Liver (tissue), 9 donors: ENCODE data around the gene EVI2A. TPM values are rescaled to one million over a fixed set of nuclear protein-coding genes. Genes with fewer than 3 reads are reported as not detected.
A peak's percentile ranks its signal among the peaks of the same experiment; 100 is the strongest.

ENCODE experiments used
- DNase-seq: peaks from one replicate; pipeline ENCODE4 v3.0.0-alpha.2; 2017; ENCODE audit warnings: low spot score
- H3K27ac ChIP-seq, 2 donors: one replicate each; pipeline ENCODE4 v1.7.0; 2013; ENCODE audit warnings: inconsistent platforms in 2 of 2, low read length in 2 of 2, control low read depth in 1 of 2, low read depth in 1 of 2, mild to moderate bottlenecking in 1 of 2
- H3K27me3 ChIP-seq, 4 donors: one replicate each; pipeline versions ENCODE4 v1.6.1 to v1.7.0; 2013; ENCODE audit warnings: low read length in 3 of 4, inconsistent platforms in 1 of 4, mild to moderate bottlenecking in 1 of 4, moderate library complexity in 1 of 4; ENCODE audit not compliant: control insufficient read depth in 4 of 4, insufficient read depth in 4 of 4
- H3K36me3 ChIP-seq, 4 donors: one replicate each; pipeline versions ENCODE4 v1.6.1 to v1.7.0; 2013; ENCODE audit warnings: low read length in 3 of 4, mild to moderate bottlenecking in 3 of 4, low read depth in 1 of 4, moderate library complexity in 1 of 4; ENCODE audit not compliant: control insufficient read depth in 4 of 4, insufficient read depth in 3 of 4
- H3K4me1 ChIP-seq, 4 donors: one replicate each; pipeline versions ENCODE4 v1.6.1 to v1.7.0; 2013; ENCODE audit warnings: low read length in 3 of 4, mild to moderate bottlenecking in 3 of 4, moderate library complexity in 1 of 4; ENCODE audit not compliant: control insufficient read depth in 4 of 4, insufficient read depth in 4 of 4
- H3K4me3 ChIP-seq, 3 donors: one replicate each; pipeline versions ENCODE4 v1.6.1 to v1.7.0; 2013; ENCODE audit warnings: low read length in 3 of 3, control low read depth in 1 of 3, low read depth in 1 of 3, mild to moderate bottlenecking in 1 of 3
- H3K9ac ChIP-seq, 2 donors: one replicate each; pipeline ENCODE4 v1.7.0; 2013; ENCODE audit warnings: low read length in 2 of 2, mild to moderate bottlenecking in 2 of 2, moderate library complexity in 2 of 2, control low read depth in 1 of 2, low read depth in 1 of 2
- H3K9me3 ChIP-seq, 4 donors: one replicate each; pipeline versions ENCODE4 v1.6.1 to v1.7.0; 2013; ENCODE audit warnings: low read length in 3 of 4; ENCODE audit not compliant: control insufficient read depth in 4 of 4
- ATF3 ChIP-seq: IDR thresholded peaks from 2 replicates; pipeline ENCODE4 v1.6.1; 2016; ENCODE audit warnings: antibody characterized with exemption
- CTCF ChIP-seq: fragments of 150-350 bp; IDR thresholded peaks from 2 replicates; pipeline ENCODE4 v1.5.1; 2017; ENCODE audit warnings: improper control_type of control experiment, low read depth, low read length; ENCODE audit not compliant: missing input control
- EGR1 ChIP-seq, 2 donors: IDR thresholded peaks; 2 replicates each; pipeline ENCODE4 v1.6.1; 2016 to 2018; ENCODE audit warnings: antibody characterized with exemption in 2 of 2, low read depth in 2 of 2
- FOXA1 ChIP-seq: IDR thresholded peaks from 2 replicates; pipeline ENCODE4 v1.6.1; 2016; ENCODE audit warnings: antibody characterized with exemption
- FOXA2 ChIP-seq: IDR thresholded peaks from 2 replicates; pipeline ENCODE4 v1.6.1; 2016; ENCODE audit warnings: antibody characterized with exemption
- GABPA ChIP-seq, 2 donors: IDR thresholded peaks in 1 of 2; conservative IDR thresholded peaks in 1 of 2; 2 replicates each; pipeline ENCODE4 v1.6.1; 2016; ENCODE audit warnings: antibody characterized with exemption in 2 of 2, mild to moderate bottlenecking in 1 of 2, moderate library complexity in 1 of 2
- HNF4A ChIP-seq, 2 donors: conservative IDR thresholded peaks; 2 replicates each; pipeline ENCODE4 v1.6.1; 2016; ENCODE audit warnings: antibody characterized with exemption in 2 of 2, mild to moderate bottlenecking in 2 of 2
- HNF4G ChIP-seq: IDR thresholded peaks from 2 replicates; pipeline ENCODE4 v1.6.1; 2016; ENCODE audit warnings: antibody characterized with exemption
- JUND ChIP-seq, 2 donors: IDR thresholded peaks; 2 replicates each; pipeline ENCODE4 v1.6.1; 2016; ENCODE audit warnings: antibody characterized with exemption in 2 of 2
- MAX ChIP-seq: IDR thresholded peaks from 2 replicates; pipeline ENCODE4 v1.6.1; 2016; ENCODE audit warnings: antibody characterized with exemption
- NR2F2 ChIP-seq: IDR thresholded peaks from 2 replicates; pipeline ENCODE4 v1.6.1; 2016; ENCODE audit warnings: antibody characterized with exemption
- RAD21 ChIP-seq, 2 donors: IDR thresholded peaks; 2 replicates each; pipeline ENCODE4 v1.6.1; 2016; ENCODE audit warnings: antibody characterized with exemption in 2 of 2, mild to moderate bottlenecking in 2 of 2
- REST ChIP-seq: IDR thresholded peaks from 2 replicates; pipeline ENCODE4 v1.6.1; 2016; ENCODE audit warnings: antibody characterized with exemption, mild to moderate bottlenecking
- RXRA ChIP-seq, 2 donors: IDR thresholded peaks; 2 replicates each; pipeline ENCODE4 v1.6.1; 2017 to 2018; ENCODE audit warnings: antibody characterized with exemption in 2 of 2, mild to moderate bottlenecking in 1 of 2
- SP1 ChIP-seq: IDR thresholded peaks from 2 replicates; pipeline ENCODE4 v1.6.1; 2018; ENCODE audit warnings: antibody characterized with exemption, mild to moderate bottlenecking
- TAF1 ChIP-seq: conservative IDR thresholded peaks from 2 replicates; pipeline ENCODE4 v1.6.1; 2016; ENCODE audit warnings: antibody characterized with exemption, mild to moderate bottlenecking
- YY1 ChIP-seq: IDR thresholded peaks from 2 replicates; pipeline ENCODE4 v1.6.1; 2016; ENCODE audit warnings: antibody characterized with exemption, mild to moderate bottlenecking
- ZBTB33 ChIP-seq: IDR thresholded peaks from 2 replicates; pipeline ENCODE4 v1.6.1; 2016; ENCODE audit warnings: antibody characterized with exemption
- WGBS: extraction: QIAGEN DNeasy Blood & Tissue Kit; methylation state at CpG from one replicate; pipeline ENCODE4 v1.1.7; 2013; 5-methylcytosine and 5-hydroxymethylcytosine counted together
- polyA plus RNA-seq, 2 donors: library from polyadenylated mRNA; stranded (reverse) in 1 of 2; unstranded in 1 of 2; fragments of 200-250 nt in 1 of 2; fragments of >200 nt in 1 of 2; fragmentation: Nextera tagmentation in 1 of 2; extraction: Ambion mirVana in 1 of 2; gene quantifications; one replicate each; pipeline versions ENCODE4 v1.2.1 to v1.2.3, GENCODE V29; 2013 to 2015
- total RNA-seq, 2 donors: library from RNA; depleted of rRNA; stranded (reverse); fragments of >200 nt; gene quantifications; one replicate each; pipeline ENCODE4 v1.2.3, GENCODE V29; 2014
- donor health status: healthy.
- donor health status: healthy.
- donor health status: healthy.
- donor health status: healthy.
- donor health status: healthy.

EVI2A gene
- total and polyA plus RNA-seq, 4 donors = 1.1 to 2.8 (median 2.0) TPM

GRCh38 chr17:31274252-31274651, 47.2 kb downstream of the EVI2A start:
- H3K9me3 ChIP-seq = no peaks in the 10 kb centered on the region
- H3K27ac ChIP-seq = no peak overlapping the region
- DNase-seq = no peak
- H3K4me1 ChIP-seq = peaks cover 0 to 11% (median 2%) of the 10 kb centered on the region in 4 donors
- H3K9ac ChIP-seq = no peak overlapping the region
- WGBS = 58% methylated on average over 2 of the region's 2 CpGs
- no peak for TF ChIP-seq NR2F2
- peak; percentile 36 for TF ChIP-seq REST
- peak; percentile 87 for TF ChIP-seq FOXA2
- TF ChIP-seq SP1 = peak; percentile 30
- peak; percentile 44 for TF ChIP-seq YY1
- TF ChIP-seq ATF3 = peak; percentile 53
- TF ChIP-seq GABPA (IDR thresholded peaks at IDR 0.05 in 1 of 2, conservative IDR thresholded peaks at IDR 0.05 in 1 of 2) = peak in 1 of 2 donors; percentile 42
- peak; percentile 17 to 22 for TF ChIP-seq RAD21 (IDR thresholded peaks at IDR 0.05)
- peak; percentile 31 to 32 for TF ChIP-seq HNF4A (conservative IDR thresholded peaks at IDR 0.05)
- TF ChIP-seq RXRA (IDR thresholded peaks at IDR 0.05) = no peak
- TF ChIP-seq ZBTB33 = no peak
- TF ChIP-seq FOXA1 = peak; percentile 77
- TF ChIP-seq MAX = no peak
- no peak for TF ChIP-seq HNF4G
- no peak for TF ChIP-seq TAF1
- TF ChIP-seq CTCF = no peak
- TF ChIP-seq JUND (IDR thresholded peaks at IDR 0.05) = no peak
- TF ChIP-seq EGR1 (IDR thresholded peaks at IDR 0.05; ENCODE audit: low read depth in 2 of 2) = no peak
- H3K27me3 ChIP-seq = no peaks in the 10 kb centered on the region
- H3K36me3 ChIP-seq = peaks cover 0 to 12% (median 7%) of the 10 kb centered on the region in 4 donors
- no peak overlapping the region for H3K4me3 ChIP-seq
